ENCODE results near the gene TMEM106A. TPM values are rescaled to one million over a fixed set of nuclear protein-coding genes. Genes with fewer than 3 reads are reported as not detected.

The TMEM106A gene
- total RNA-seq, 1 experiment from 2014 or later, result 3.5 TPM

DNA sequence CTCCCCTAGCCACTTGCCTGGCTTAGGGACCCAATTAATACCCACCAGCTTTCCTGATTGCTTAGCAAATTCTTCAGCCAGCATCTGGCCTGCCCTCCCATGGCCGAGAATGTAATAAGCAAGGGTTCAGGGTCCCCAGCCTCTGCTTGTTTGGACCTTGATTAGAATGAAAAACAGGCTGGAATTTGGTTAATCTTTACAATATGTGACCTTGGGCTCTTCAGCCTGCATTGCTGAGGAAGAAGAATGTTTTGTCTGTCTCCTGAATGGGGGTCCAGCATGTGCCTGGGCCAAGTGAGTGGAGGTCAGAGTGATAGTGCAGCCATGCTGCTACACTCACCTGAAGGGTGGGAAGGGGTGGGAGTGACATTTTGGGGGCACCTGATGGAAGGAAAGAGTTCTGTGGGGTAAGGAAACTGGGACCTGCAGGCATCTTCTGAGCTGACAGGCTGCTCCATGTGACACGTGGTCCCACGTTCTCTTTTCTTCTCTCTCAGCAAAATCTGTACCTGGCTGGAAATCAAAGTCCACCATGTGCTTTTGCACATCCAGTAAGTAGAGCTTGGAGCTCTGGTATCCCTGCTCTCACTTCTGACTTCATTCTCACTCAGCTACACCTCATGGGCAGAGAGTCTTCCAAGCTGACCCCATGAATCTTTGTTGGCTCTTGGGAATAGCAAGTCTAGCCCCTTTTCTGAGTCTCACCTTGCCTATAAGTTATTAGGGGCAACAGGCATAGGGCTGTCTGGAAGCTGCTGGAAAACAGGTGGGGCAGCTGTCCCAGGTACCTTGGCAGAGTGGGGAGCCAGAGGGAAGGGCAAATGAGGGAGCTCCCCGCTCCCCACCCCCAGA lies 5.3 kb downstream of the TMEM106A start:
- Histone ChIP-seq H3K4me1 (ENCODE audit: control insufficient read depth in 1 of 2, insufficient read depth in 2 of 2, low read length in 2 of 2) (peaks cover 3 to 10% of the 10 kb centered on the region in 2 experiments; a peak in 1 of 4 replicates), H3K9me3 (ENCODE audit: control insufficient read depth in 1 of 2, insufficient read depth in 1 of 2, low read depth in 1 of 2, low read length in 2 of 2) (no peaks in the 10 kb centered on the region), H3K4me3 (replicated peaks in 1 of 2; ENCODE audit: low read depth in 1 of 2, low read length in 2 of 2) (no peak overlapping the region), H3K79me2 (ENCODE audit: insufficient read depth, low read length) (no peaks in the 10 kb centered on the region), H3K27ac (ENCODE audit: low read depth, low read length) (no peak overlapping the region), H3K9me2 (ENCODE audit: insufficient read depth) (no peaks in the 10 kb centered on the region), H3K4me2 (ENCODE audit: low read length) (no peak overlapping the region), H3K36me3 (ENCODE audit: control insufficient read depth in 1 of 2, insufficient read depth in 2 of 2, low read length in 2 of 2) (no peaks in the 10 kb centered on the region), H4K20me1 (ENCODE audit: insufficient read depth) (no peaks in the 10 kb centered on the region), H3K9ac (ENCODE audit: low read length) (no peak overlapping the region), H3K27me3 (ENCODE audit: insufficient read depth, low read length) (no peaks in the 10 kb centered on the region), H2AFZ (ENCODE audit: low read depth, low read length, poor library complexity, severe bottlenecking) (no peak overlapping the region)
- intact Hi-C loops (cut with micrococcal nuclease), result no loop called here
- no TSS peak for BruUV-seq (replicated peaks)
- POLR2A ChIA-PET, result interaction anchor here (3.9 kb wide), 1 partner anchor 99 kb away, joined by 22 read pairs; no protein-coding TSS in a partner anchor
- TF ChIP-seq, protein P1, sequence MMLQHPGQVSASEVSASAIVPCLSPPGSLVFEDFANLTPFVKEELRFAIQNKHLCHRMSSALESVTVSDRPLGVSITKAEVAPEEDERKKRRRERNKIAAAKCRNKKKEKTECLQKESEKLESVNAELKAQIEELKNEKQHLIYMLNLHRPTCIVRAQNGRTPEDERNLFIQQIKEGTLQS (IDR thresholded peaks at IDR 0.05), result no peak
- TF ChIP-seq EZH2phosphoT487 (IDR thresholded peaks at IDR 0.05; ENCODE audit: borderline replicate concordance) (no peak), JUND (IDR thresholded peaks at IDR 0.05) (no peak), POLR2AphosphoS5 (IDR thresholded peaks at IDR 0.05; ENCODE audit: low read depth, low read length) (no peak), SP1 (IDR thresholded peaks at IDR 0.05; ENCODE audit: low read depth) (no peak), ELF1 (IDR thresholded peaks at IDR 0.05; ENCODE audit: borderline replicate concordance, low read depth) (no peak), EZH2 (IDR thresholded peaks at IDR 0.05) (no peak)
- TF ChIP-seq, protein P2, sequence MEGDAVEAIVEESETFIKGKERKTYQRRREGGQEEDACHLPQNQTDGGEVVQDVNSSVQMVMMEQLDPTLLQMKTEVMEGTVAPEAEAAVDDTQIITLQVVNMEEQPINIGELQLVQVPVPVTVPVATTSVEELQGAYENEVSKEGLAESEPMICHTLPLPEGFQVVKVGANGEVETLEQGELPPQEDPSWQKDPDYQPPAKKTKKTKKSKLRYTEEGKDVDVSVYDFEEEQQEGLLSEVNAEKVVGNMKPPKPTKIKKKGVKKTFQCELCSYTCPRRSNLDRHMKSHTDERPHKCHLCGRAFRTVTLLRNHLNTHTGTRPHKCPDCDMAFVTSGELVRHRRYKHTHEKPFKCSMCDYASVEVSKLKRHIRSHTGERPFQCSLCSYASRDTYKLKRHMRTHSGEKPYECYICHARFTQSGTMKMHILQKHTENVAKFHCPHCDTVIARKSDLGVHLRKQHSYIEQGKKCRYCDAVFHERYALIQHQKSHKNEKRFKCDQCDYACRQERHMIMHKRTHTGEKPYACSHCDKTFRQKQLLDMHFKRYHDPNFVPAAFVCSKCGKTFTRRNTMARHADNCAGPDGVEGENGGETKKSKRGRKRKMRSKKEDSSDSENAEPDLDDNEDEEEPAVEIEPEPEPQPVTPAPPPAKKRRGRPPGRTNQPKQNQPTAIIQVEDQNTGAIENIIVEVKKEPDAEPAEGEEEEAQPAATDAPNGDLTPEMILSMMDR (IDR thresholded peaks at IDR 0.05 in 2 of 3, conservative IDR thresholded peaks at IDR 0.05 in 1 of 3; ENCODE audit: borderline replicate concordance in 1 of 3, insufficient read depth in 1 of 3, low read depth in 2 of 3, low read length in 2 of 3), result no peak
- TF ChIP-seq, protein P3, sequence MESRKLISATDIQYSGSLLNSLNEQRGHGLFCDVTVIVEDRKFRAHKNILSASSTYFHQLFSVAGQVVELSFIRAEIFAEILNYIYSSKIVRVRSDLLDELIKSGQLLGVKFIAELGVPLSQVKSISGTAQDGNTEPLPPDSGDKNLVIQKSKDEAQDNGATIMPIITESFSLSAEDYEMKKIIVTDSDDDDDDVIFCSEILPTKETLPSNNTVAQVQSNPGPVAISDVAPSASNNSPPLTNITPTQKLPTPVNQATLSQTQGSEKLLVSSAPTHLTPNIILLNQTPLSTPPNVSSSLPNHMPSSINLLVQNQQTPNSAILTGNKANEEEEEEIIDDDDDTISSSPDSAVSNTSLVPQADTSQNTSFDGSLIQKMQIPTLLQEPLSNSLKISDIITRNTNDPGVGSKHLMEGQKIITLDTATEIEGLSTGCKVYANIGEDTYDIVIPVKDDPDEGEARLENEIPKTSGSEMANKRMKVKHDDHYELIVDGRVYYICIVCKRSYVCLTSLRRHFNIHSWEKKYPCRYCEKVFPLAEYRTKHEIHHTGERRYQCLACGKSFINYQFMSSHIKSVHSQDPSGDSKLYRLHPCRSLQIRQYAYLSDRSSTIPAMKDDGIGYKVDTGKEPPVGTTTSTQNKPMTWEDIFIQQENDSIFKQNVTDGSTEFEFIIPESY (IDR thresholded peaks at IDR 0.05; ENCODE audit: extremely low read depth, insufficient replicate concordance, low read length), result no peak
- DNase-seq (ENCODE audit: low read depth, low spot score) (no peak), ATAC-seq (no peak)
- CTCF ChIA-PET, result no interaction called here
- RAD21 ChIA-PET (ENCODE audit: low non-redundant PET in 1 of 2, low total read pairs in 2 of 2, uncharacterized antibody in 2 of 2, unreplicated experiment in 2 of 2), result no interaction called here

Measured in HCT116 (cell line).